ENCODE measurements around the gene KLLN.

GRCh38 chr10:87846023-87846422 is 17.3 kb downstream of the KLLN start:
- TF ChIP-seq POLR2AphosphoS5 (IDR thresholded peaks at IDR 0.05; ENCODE audit: borderline replicate concordance, low read depth, low read length) (no peak), EZH2 (IDR thresholded peaks at IDR 0.05) (no peak)
